ENCODE data around the gene FSCB.

DNA sequence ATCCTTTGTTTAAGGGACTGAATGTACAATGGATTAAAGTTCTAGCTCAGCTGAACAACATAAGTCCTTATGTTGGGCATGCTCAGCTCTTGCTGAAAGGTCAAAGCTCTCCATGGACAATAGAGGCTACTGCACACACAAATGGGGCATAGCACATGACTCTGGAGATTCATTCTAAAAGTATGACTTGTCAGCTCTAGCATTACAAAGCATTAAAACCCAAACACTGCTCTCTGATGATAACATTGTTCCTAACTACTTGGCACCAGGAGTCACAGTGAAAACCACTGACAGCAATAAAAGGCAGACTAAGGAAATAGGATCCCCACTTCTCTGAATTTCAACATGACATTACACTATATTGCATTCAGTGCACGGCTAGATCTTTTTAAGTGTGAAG lies 21.9 kb upstream of the FSCB start:
- no peak for TF ChIP-seq SMAD4 (CRISPR knock-in tag; conservative IDR thresholded peaks at IDR 0.05)
- no peak for TF ChIP-seq SRSF3 (IDR thresholded peaks at IDR 0.05; ENCODE audit: insufficient read depth, low read length)
- no peak for TF ChIP-seq EZH2 (IDR thresholded peaks at IDR 0.05; ENCODE audit: borderline replicate concordance, low read depth, low read length)
